Measurements from ENCODE around the gene NPHP4. TPM values are rescaled to one million over a fixed set of nuclear protein-coding genes. Genes with fewer than 3 reads are reported as not detected.

NPHP4 gene
- total RNA-seq, 1 donor from 2014 or later: 33.2 TPM

DNA sequence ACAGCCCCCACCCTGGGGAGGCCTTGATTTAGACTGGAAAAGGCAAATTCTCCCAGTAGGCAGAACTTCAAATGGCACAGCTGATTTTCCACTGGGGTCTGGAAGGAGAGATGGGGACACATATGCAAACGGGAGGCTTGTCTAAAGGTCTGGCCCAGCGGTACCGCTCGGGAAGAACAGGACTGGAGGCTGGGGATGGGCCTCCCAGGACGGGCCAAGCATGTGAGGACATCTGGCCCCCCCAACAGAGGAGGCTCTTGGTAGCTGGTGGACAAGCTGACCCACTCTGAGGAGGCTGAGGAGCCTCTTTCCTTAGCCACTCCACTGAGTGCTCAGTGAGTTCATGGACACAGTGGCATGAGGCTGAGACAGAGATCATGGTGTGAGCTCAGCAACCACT, 170.0 kb downstream of the NPHP4 start:
- no peaks in the 10 kb centered on the region for H3K4me1 Mint-ChIP-seq
- peaks cover 4% of the 10 kb centered on the region for H3K36me3 Mint-ChIP-seq (ENCODE audit: low read depth)
- no peak overlapping the region for H3K4me3 Mint-ChIP-seq
- H3K9me3 Mint-ChIP-seq: peaks cover 4% of the 10 kb centered on the region
- H3K27ac Mint-ChIP-seq (ENCODE audit: unreplicated experiment): no peak overlapping the region
- no peak for TF ChIP-seq CTCF (conservative IDR thresholded peaks at IDR 0.05)
- H3K27me3 Mint-ChIP-seq (ENCODE audit: low read depth): peaks cover 7% of the 10 kb centered on the region
- no peak for DNase-seq (ENCODE audit: low read depth, low spot score)

GRCh38 chr1:5821540-5822176, 170.6 kb downstream of the NPHP4 start:
- no peak for TF ChIP-seq CTCF (conservative IDR thresholded peaks at IDR 0.05)
- Mint-ChIP-seq H3K4me1 (no peaks in the 10 kb centered on the region), H3K4me3 (no peak overlapping the region), H3K9me3 (peaks cover 4% of the 10 kb centered on the region), H3K36me3 (ENCODE audit: low read depth) (peaks cover 4% of the 10 kb centered on the region), H3K27ac (ENCODE audit: unreplicated experiment) (no peak overlapping the region), H3K27me3 (ENCODE audit: low read depth) (peaks cover 7% of the 10 kb centered on the region)
- no peak for DNase-seq (ENCODE audit: low read depth, low spot score)

DNA sequence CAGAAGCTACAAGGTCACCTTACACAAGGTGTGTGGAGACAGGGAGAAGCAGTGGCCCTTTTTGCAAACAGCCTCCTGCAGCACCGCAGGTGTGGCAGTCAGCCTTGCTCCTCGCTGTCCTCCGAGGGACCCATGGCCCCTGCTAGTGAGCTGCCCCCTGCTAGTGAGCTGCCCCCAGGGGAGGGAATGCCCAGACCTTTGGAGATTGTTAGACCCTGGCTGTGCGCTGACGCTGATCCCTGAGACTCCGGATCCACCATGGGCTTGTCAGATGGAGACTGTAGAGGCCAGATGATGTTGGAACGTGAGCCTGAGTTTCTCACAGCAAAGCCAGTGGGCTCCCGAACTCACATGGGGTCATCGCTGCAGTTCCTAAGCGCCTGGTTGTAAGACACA, 172.2 kb downstream of the NPHP4 start:
- Mint-ChIP-seq H3K4me1 (no peaks in the 10 kb centered on the region), H3K9me3 (peaks cover 8% of the 10 kb centered on the region), H3K27me3 (ENCODE audit: low read depth) (peaks cover 7% of the 10 kb centered on the region), H3K4me3 (no peak overlapping the region), H3K36me3 (ENCODE audit: low read depth) (peaks cover 4% of the 10 kb centered on the region), H3K27ac (ENCODE audit: unreplicated experiment) (no peak overlapping the region)
- DNase-seq (ENCODE audit: low read depth, low spot score): no peak
- TF ChIP-seq CTCF (conservative IDR thresholded peaks at IDR 0.05): no peak

DNA sequence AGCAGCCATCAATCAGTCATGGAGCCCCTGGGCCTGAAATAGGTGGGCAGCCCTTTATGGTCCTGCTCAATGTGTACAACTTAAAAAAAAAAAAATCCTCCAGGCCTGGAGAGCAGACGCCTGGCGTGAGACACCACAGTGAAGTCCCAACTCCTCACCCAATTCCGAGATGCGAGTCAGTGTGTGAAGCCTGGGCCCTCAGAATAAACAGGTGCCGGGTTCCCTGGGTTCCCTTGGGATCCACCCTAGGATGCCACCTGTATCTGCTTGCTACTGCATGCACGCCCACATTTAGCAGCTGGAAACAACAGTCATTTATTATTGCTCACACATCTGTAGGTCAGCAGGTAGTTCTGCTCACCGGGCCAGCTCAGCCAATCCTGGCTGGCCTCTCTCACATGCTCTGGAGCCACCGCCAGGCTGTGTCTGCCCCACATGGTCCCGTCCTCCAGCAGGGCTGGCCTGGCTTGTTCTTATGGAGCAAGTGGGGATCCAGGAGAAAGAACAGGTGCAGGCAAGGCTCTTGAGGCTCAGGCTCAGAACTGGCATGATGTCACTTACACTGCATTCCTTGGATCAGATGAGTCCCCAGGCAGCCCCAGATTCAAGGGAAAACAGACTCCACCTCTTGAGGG, 172.7 kb downstream of the NPHP4 start:
- Mint-ChIP-seq H3K4me1 (no peaks in the 10 kb centered on the region), H3K9me3 (peaks cover 8% of the 10 kb centered on the region), H3K4me3 (no peak overlapping the region), H3K27ac (ENCODE audit: unreplicated experiment) (no peak overlapping the region), H3K36me3 (ENCODE audit: low read depth) (peaks cover 4% of the 10 kb centered on the region), H3K27me3 (ENCODE audit: low read depth) (peaks cover 8% of the 10 kb centered on the region)
- DNase-seq (ENCODE audit: low read depth, low spot score): no peak
- TF ChIP-seq CTCF (conservative IDR thresholded peaks at IDR 0.05): no peak

- Mint-ChIP-seq H3K4me3 (no peak overlapping the region), H3K36me3 (ENCODE audit: low read depth) (peaks cover 4% of the 10 kb centered on the region), H3K4me1 (no peaks in the 10 kb centered on the region), H3K27ac (ENCODE audit: unreplicated experiment) (no peak overlapping the region), H3K27me3 (ENCODE audit: low read depth) (peaks cover 10% of the 10 kb centered on the region), H3K9me3 (peaks cover 8% of the 10 kb centered on the region)
- no peak for TF ChIP-seq CTCF (conservative IDR thresholded peaks at IDR 0.05)
- DNase-seq (ENCODE audit: low read depth, low spot score): no peak
These were observed 173.5 kb downstream of the NPHP4 start for GRCh38 chr1:5818755-5819154.

Data from neural crest cell (in vitro differentiated cells).